Panc1 (cell line): Measurements from ENCODE around the gene CEBPZ. TPM values are rescaled to one million over a fixed set of nuclear protein-coding genes. Genes with fewer than 3 reads are reported as not detected.

Source experiments
- ATAC-seq: fragments of 200-7000 bp; cut with Tn5 transposase; 2 replicates; pipeline ENCODE4 v1.9.1; 2020; ENCODE audit warnings: mild to moderate bottlenecking, moderate library complexity
- BruUV-seq: library from RNA; stranded (reverse); fragments of 400-500 nt; replicated peaks from 2 replicates; lab custom pipeline; 2021; lab: Mats Ljungman, UMichigan
- CTCF ChIA-PET: fragments of 300-600 bp; sonication (Branson Sonifier 250); formaldehyde crosslinking; loops from one replicate; lab custom pipeline; 2022; ENCODE audit warnings: antibody characterized with exemption; lab: Charles Lee
- POLR2A ChIA-PET: fragments of 300-600 bp; sonication (Branson Sonifier 250); formaldehyde crosslinking; loops from one replicate; lab custom pipeline; 2022; ENCODE audit warnings: antibody characterized with exemption; lab: Charles Lee
- DNase-seq: peaks from one replicate; pipeline ENCODE4 v3.0.0-alpha.2; 2010; ENCODE audit warnings: low read depth, low spot score
- H3K27ac ChIP-seq: 2 replicates; pipeline ENCODE4 v1.5.1; 2011; ENCODE audit warnings: mild to moderate bottlenecking, low read length, inconsistent platforms
- H3K27me3 ChIP-seq: fragments of 200-500 bp; sonication (Bioruptor generic); 2 replicates; pipeline ENCODE4 v1.6.0; 2014; ENCODE audit warnings: low read length, inconsistent platforms; ENCODE audit not compliant: control insufficient read depth, insufficient read depth
- H3K36me3 ChIP-seq: fragments of 200-500 bp; sonication (Bioruptor generic); 2 replicates; pipeline ENCODE4 v1.5.1; 2014; ENCODE audit warnings: inconsistent platforms, mild to moderate bottlenecking, low read length, moderate library complexity; ENCODE audit not compliant: control insufficient read depth, insufficient read depth
- H3K4me1 ChIP-seq: 2 replicates; pipeline ENCODE4 v1.5.1; 2011; ENCODE audit warnings: inconsistent platforms, mild to moderate bottlenecking, low read length, moderate library complexity; ENCODE audit not compliant: control insufficient read depth, insufficient read depth
- H3K4me3 ChIP-seq, 2 experiments: 2 replicates each; pipeline ENCODE4 v1.5.1; 2011 to 2012; ENCODE audit warnings: low read depth in 2 of 2, low read length in 2 of 2, mild to moderate bottlenecking in 2 of 2, inconsistent platforms in 1 of 2, moderate library complexity in 1 of 2
- H3K9me3 ChIP-seq: fragments of 200-500 bp; sonication (Bioruptor generic); 2 replicates; pipeline ENCODE4 v1.5.1; 2014; ENCODE audit warnings: low read depth, mild to moderate bottlenecking, inconsistent platforms, low read length, moderate library complexity; ENCODE audit not compliant: control insufficient read depth, insufficient read depth
- POLR2AphosphoS5 ChIP-seq: IDR thresholded peaks from 2 replicates; pipeline ENCODE4 v1.6.1; 2012; ENCODE audit warnings: mild to moderate bottlenecking, low read depth, low read length, moderate library complexity
- SIN3A ChIP-seq: IDR thresholded peaks from 2 replicates; pipeline ENCODE4 v1.6.1; 2012; ENCODE audit warnings: low read depth, mild to moderate bottlenecking, low read length, moderate library complexity, borderline replicate concordance; ENCODE audit not compliant: insufficient read depth
- TCF7L2 ChIP-seq: IDR thresholded peaks from 2 replicates; pipeline ENCODE4 v1.6.1; 2011; ENCODE audit warnings: mild to moderate bottlenecking, low read depth, low read length, inconsistent platforms
- in situ Hi-C: cut with HindIII; loops from 2 replicates; pipeline ENCODE4 v1.10.0; 2016; ENCODE audit warnings: low sequenced_read_pairs, low pct_unique_long_range_greater_than_20kb
- intact Hi-C: fragments of 100-400 bp; cut with micrococcal nuclease; formaldehyde crosslinking; loops from one replicate; pipeline ENCODE4 v1.10.0; 2022; ENCODE audit not compliant: unreplicated experiment
- total RNA-seq: library from RNA; stranded (reverse); gene quantifications from one replicate; pipeline ENCODE4 v1.2.1, GENCODE V29; 2021; ENCODE audit not compliant: unreplicated experiment
- TF ChIP-seq, protein P1 (sequence below), 2 experiments: IDR thresholded peaks; 2 replicates each; pipeline ENCODE4 v1.6.1; 2011 to 2012; ENCODE audit warnings: low read depth in 2 of 2, control low read depth in 1 of 2, low read length in 1 of 2, mild to moderate bottlenecking in 1 of 2, moderate library complexity in 1 of 2; ENCODE audit not compliant: insufficient read depth in 1 of 2
- TF ChIP-seq, protein P2 (sequence below): fragments of 450-650 bp; IDR thresholded peaks from 2 replicates; pipeline ENCODE4 v1.5.1; 2017; ENCODE audit warnings: mild to moderate bottlenecking

Gene CEBPZ
- total RNA-seq, 1 experiment from 2014 or later = 63.8 TPM

DNA sequence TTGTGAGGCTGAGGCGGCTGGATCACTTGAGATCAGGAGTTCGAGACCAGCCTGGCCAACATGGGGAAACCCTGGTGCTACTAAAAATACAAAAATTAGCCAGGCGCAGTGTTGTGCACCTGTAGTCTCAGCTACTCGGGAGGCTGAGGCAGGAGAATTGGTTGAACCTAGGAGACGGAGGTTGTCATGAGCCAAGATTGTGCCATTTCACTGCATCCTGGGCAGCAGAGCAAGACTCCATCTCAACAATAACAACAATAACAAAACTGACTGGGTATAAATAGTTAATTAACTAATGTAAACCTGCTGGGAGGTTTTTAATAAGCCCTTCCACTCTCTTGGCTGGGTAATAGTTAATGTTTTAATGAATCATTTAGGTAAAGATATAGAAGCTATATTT is 50.8 kb downstream of the CEBPZ start:
- no TSS peak for BruUV-seq
- in situ Hi-C loops (no loop called here), intact Hi-C loops (no loop called here)
- no peak for ATAC-seq
- no peak overlapping the region for H3K4me3 ChIP-seq
- no peaks in the 10 kb centered on the region for H3K27me3 ChIP-seq
- no peak overlapping the region for H3K27ac ChIP-seq
- no peaks in the 10 kb centered on the region for H3K4me1 ChIP-seq
- no peaks in the 10 kb centered on the region for H3K36me3 ChIP-seq
- ChIA-PET CTCF (no interaction called here), POLR2A (no interaction called here)
- DNase-seq = no peak
- H3K9me3 ChIP-seq = no peaks in the 10 kb centered on the region
- no peak for TF ChIP-seq SIN3A
- TF ChIP-seq POLR2AphosphoS5 = no peak
- TF ChIP-seq, protein P1, sequence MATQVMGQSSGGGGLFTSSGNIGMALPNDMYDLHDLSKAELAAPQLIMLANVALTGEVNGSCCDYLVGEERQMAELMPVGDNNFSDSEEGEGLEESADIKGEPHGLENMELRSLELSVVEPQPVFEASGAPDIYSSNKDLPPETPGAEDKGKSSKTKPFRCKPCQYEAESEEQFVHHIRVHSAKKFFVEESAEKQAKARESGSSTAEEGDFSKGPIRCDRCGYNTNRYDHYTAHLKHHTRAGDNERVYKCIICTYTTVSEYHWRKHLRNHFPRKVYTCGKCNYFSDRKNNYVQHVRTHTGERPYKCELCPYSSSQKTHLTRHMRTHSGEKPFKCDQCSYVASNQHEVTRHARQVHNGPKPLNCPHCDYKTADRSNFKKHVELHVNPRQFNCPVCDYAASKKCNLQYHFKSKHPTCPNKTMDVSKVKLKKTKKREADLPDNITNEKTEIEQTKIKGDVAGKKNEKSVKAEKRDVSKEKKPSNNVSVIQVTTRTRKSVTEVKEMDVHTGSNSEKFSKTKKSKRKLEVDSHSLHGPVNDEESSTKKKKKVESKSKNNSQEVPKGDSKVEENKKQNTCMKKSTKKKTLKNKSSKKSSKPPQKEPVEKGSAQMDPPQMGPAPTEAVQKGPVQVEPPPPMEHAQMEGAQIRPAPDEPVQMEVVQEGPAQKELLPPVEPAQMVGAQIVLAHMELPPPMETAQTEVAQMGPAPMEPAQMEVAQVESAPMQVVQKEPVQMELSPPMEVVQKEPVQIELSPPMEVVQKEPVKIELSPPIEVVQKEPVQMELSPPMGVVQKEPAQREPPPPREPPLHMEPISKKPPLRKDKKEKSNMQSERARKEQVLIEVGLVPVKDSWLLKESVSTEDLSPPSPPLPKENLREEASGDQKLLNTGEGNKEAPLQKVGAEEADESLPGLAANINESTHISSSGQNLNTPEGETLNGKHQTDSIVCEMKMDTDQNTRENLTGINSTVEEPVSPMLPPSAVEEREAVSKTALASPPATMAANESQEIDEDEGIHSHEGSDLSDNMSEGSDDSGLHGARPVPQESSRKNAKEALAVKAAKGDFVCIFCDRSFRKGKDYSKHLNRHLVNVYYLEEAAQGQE (IDR thresholded peaks at IDR 0.05; ENCODE audit: insufficient read depth in 1 of 2, low read depth in 2 of 2, low read length in 1 of 2) = no peak
- TF ChIP-seq, protein P2, sequence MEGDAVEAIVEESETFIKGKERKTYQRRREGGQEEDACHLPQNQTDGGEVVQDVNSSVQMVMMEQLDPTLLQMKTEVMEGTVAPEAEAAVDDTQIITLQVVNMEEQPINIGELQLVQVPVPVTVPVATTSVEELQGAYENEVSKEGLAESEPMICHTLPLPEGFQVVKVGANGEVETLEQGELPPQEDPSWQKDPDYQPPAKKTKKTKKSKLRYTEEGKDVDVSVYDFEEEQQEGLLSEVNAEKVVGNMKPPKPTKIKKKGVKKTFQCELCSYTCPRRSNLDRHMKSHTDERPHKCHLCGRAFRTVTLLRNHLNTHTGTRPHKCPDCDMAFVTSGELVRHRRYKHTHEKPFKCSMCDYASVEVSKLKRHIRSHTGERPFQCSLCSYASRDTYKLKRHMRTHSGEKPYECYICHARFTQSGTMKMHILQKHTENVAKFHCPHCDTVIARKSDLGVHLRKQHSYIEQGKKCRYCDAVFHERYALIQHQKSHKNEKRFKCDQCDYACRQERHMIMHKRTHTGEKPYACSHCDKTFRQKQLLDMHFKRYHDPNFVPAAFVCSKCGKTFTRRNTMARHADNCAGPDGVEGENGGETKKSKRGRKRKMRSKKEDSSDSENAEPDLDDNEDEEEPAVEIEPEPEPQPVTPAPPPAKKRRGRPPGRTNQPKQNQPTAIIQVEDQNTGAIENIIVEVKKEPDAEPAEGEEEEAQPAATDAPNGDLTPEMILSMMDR = no peak
- no peak for TF ChIP-seq TCF7L2

DNA sequence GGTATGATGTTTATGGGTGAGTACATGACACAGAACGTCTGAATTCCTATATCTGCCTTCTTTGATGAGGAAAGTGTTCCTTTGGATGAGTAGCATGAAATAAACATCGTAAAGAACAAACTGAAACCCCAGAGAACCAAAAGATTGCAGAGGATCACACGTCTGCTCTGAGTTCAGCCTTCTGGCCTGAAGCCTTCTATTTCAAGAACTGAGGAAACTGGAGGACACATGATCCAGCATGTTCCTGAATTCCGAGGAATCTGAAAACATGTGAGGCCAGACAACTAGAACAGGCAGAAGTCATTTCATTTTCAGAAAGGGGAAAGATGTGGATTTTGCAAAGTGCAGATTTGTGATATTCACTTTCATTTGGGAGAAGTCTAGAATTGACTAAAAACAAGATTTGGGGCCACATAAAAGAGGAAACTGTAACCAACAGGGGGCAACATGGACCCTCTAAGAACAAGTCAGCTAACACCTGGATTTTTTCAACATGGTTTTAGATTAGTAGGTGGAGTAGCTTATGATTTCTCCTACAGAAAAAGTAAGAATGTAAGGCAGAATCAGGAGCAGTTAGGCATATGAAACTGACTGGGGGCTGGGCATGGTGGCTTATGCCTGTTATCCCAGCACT is 51.3 kb downstream of the CEBPZ start:
- no peaks in the 10 kb centered on the region for H3K36me3 ChIP-seq
- no peaks in the 10 kb centered on the region for H3K4me1 ChIP-seq
- no peak overlapping the region for H3K27ac ChIP-seq
- ChIA-PET CTCF (no interaction called here), POLR2A (interaction anchor here (0.6 kb wide), 1 partner anchor 12 kb away, joined by 3 read pairs; no protein-coding TSS in a partner anchor)
- H3K27me3 ChIP-seq = no peaks in the 10 kb centered on the region
- no TSS peak for BruUV-seq
- in situ Hi-C loops (no loop called here), intact Hi-C loops (no loop called here)
- no peaks in the 10 kb centered on the region for H3K9me3 ChIP-seq
- H3K4me3 ChIP-seq = no peak overlapping the region
- no peak for ATAC-seq
- TF ChIP-seq TCF7L2 = no peak
- TF ChIP-seq POLR2AphosphoS5 = no peak
- DNase-seq = no peak

DNA sequence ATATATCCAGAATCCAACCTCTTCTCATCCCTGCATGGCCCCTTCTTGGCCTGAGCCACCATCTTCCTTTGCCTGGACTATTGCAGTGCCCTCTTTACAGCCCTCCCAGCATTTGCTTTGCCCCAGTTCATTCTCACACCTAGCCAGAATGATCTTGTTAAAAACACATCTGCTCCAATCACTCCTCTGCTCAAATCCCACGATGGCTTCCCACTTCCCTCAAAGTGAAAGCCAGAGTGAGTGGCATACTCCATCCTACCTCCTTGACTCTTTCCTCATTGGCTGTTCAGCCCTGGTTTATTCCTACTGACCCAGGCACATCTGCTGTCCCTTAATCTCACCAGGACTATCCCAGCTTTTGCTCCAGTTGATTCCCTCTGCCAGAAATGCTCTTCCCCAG is 57.7 kb downstream of the CEBPZ start:
- no peaks in the 10 kb centered on the region for H3K36me3 ChIP-seq
- no peak for TF ChIP-seq SIN3A
- CTCF ChIA-PET = interaction anchor here (0.7 kb wide), 1 partner anchor 46 kb away, joined by 10 read pairs; no protein-coding TSS in a partner anchor
- intact Hi-C loops = no loop called here
- BruUV-seq = no TSS peak
- H3K4me3 ChIP-seq = no peak overlapping the region
- H3K9me3 ChIP-seq = no peaks in the 10 kb centered on the region
- H3K27me3 ChIP-seq = no peaks in the 10 kb centered on the region
- no peak overlapping the region for H3K27ac ChIP-seq
- in situ Hi-C loops = no loop called here
- POLR2A ChIA-PET = no interaction called here
- no peaks in the 10 kb centered on the region for H3K4me1 ChIP-seq
- ATAC-seq (no peak), DNase-seq (no peak)
